Breast epithelium (tissue), 4 donors: ENCODE measurements around the gene CNGA4. TPM values are rescaled to one million over a fixed set of nuclear protein-coding genes. Genes with fewer than 3 reads are reported as not detected.

Source experiments
- DNase-seq, 2 donors: peaks; one replicate each; pipeline ENCODE4 v3.0.0-alpha.2; 2019; ENCODE audit warnings: low spot score in 2 of 2
- H3K27ac ChIP-seq, 2 donors: fragments of 200-600 bp; sonication (generic) in 1 of 2; one replicate each; pipeline ENCODE4 v1.5.1; 2016 to 2019; ENCODE audit warnings: mild to moderate bottlenecking in 1 of 2
- H3K27me3 ChIP-seq, 2 donors: fragments of 200-600 bp; sonication (generic) in 1 of 2; one replicate each; pipeline versions ENCODE4 v1.5.1 to v1.6.0; 2017 to 2019; ENCODE audit warnings: control low read depth in 1 of 2, mild to moderate bottlenecking in 1 of 2
- H3K36me3 ChIP-seq: fragments of 200-600 bp; one replicate; pipeline ENCODE4 v1.5.1; 2019
- H3K4me1 ChIP-seq, 2 donors: fragments of 200-600 bp; sonication (generic); one replicate each; pipeline ENCODE4 v1.5.1; 2016 to 2019; ENCODE audit warnings: control low read depth in 1 of 2
- H3K4me3 ChIP-seq, 3 donors: fragments of 200-600 bp; sonication (generic); 1 replicate in 2 of 3; 2 replicates in 1 of 3; pipeline ENCODE4 v1.5.1; 2016 to 2019; ENCODE audit warnings: mild to moderate bottlenecking in 3 of 3, moderate library complexity in 2 of 3
- H3K9me3 ChIP-seq, 2 donors: fragments of 200-600 bp; sonication (generic) in 1 of 2; one replicate each; pipeline ENCODE4 v1.5.1; 2016 to 2019; ENCODE audit warnings: control low read depth in 1 of 2
- POLR2A ChIP-seq: fragments of 450-650 bp; IDR thresholded peaks from one replicate; pipeline ENCODE4 v1.6.1; 2016; ENCODE audit warnings: antibody characterized with exemption, mild to moderate bottlenecking, moderate library complexity
- POLR2AphosphoS5 ChIP-seq, 3 donors: sonication (generic); formaldehyde crosslinking; IDR thresholded peaks; one replicate each; pipeline ENCODE4 v1.6.1; 2017; ENCODE audit warnings: antibody characterized with exemption in 3 of 3
- intact Hi-C: fragments of 100-400 bp; cut with DNase I; formaldehyde crosslinking; loops from one replicate; pipeline ENCODE4 v1.15.1; 2023; ENCODE audit warnings: low total_unique reads
- total RNA-seq, 3 donors: library from RNA; depleted of rRNA; stranded (reverse); fragments of >200 nt; gene quantifications; one replicate each; pipeline ENCODE4 v1.1.0, GENCODE V29; 2016
- TF ChIP-seq, protein P1 (sequence below), 3 donors: fragments of 450-650 bp; IDR thresholded peaks; one replicate each; pipeline ENCODE4 v1.5.1; 2016 to 2017; ENCODE audit warnings: antibody characterized with exemption in 3 of 3, mild to moderate bottlenecking in 3 of 3, moderate library complexity in 3 of 3

Gene CNGA4
- total RNA-seq, 3 donors from 2014 or later: 0.29 to 0.48 TPM; not detected in 1

DNA sequence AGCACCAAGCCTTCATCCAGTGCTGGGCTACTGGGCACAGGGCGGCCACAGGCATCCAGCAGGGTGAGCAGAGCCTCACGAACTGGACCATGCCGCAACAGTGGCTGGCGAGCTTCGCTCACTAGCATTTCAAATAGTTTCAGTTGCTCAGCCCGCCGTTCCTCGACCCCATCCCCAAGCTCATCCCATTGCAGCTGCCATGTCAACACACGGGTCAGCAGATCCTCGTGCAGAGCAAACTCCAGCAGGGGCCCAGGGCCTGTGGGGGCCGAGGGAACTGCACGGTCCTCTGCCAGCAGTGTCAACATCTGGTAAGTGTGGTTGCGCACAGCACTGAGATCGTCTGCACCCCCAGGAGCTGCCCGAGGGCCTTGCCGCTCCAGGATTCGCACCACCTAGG, 15.0 kb upstream of the CNGA4 start:
- no peak for TF ChIP-seq POLR2A
- no peak for TF ChIP-seq POLR2AphosphoS5 (IDR thresholded peaks at IDR 0.05)
- TF ChIP-seq, protein P1, sequence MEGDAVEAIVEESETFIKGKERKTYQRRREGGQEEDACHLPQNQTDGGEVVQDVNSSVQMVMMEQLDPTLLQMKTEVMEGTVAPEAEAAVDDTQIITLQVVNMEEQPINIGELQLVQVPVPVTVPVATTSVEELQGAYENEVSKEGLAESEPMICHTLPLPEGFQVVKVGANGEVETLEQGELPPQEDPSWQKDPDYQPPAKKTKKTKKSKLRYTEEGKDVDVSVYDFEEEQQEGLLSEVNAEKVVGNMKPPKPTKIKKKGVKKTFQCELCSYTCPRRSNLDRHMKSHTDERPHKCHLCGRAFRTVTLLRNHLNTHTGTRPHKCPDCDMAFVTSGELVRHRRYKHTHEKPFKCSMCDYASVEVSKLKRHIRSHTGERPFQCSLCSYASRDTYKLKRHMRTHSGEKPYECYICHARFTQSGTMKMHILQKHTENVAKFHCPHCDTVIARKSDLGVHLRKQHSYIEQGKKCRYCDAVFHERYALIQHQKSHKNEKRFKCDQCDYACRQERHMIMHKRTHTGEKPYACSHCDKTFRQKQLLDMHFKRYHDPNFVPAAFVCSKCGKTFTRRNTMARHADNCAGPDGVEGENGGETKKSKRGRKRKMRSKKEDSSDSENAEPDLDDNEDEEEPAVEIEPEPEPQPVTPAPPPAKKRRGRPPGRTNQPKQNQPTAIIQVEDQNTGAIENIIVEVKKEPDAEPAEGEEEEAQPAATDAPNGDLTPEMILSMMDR (IDR thresholded peaks at IDR 0.05): no peak

DNA sequence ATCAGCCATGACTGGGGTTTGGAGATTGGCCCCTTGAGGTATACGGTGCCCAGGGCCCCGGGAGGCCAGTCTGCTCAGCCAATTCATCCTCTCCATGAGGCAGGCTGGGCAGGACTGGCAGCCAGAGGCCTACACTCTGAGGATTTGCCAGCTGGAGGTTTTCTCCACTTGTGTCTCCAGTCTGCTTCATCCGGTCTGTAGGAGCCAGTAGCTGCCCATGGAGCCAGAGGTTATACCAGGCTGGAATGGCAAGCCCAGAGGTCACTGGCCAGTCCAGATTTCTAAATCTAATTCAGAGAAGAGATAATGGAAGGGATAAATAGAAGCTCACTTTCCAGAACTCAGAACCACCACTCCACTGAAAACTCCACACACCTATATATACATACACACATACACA, 14.5 kb upstream of the CNGA4 start:
- Histone ChIP-seq H3K27me3 (no peaks in the 10 kb centered on the region), H3K36me3 (no peaks in the 10 kb centered on the region), H3K4me3 (no peak overlapping the region), H3K27ac (no peak overlapping the region), H3K9me3 (no peaks in the 10 kb centered on the region), H3K4me1 (no peaks in the 10 kb centered on the region)
- intact Hi-C loops: loop anchor here (2.0 kb wide), 1 partner anchor 62 kb away; no protein-coding TSS in a partner anchor
- no peak for DNase-seq
- no peak for TF ChIP-seq POLR2AphosphoS5 (IDR thresholded peaks at IDR 0.05)
- no peak for TF ChIP-seq POLR2A
- TF ChIP-seq, protein P1 (IDR thresholded peaks at IDR 0.05): no peak

More for the DNA sequence above, 15.0 kb upstream of the CNGA4 start:
- Histone ChIP-seq H3K9me3 (no peaks in the 10 kb centered on the region), H3K4me3 (no peak overlapping the region), H3K4me1 (no peaks in the 10 kb centered on the region), H3K36me3 (no peaks in the 10 kb centered on the region), H3K27ac (no peak overlapping the region), H3K27me3 (no peaks in the 10 kb centered on the region)
- DNase-seq: no peak
- intact Hi-C loops: loop anchor here (2.0 kb wide), 1 partner anchor 63 kb away; no protein-coding TSS in a partner anchor

DNA sequence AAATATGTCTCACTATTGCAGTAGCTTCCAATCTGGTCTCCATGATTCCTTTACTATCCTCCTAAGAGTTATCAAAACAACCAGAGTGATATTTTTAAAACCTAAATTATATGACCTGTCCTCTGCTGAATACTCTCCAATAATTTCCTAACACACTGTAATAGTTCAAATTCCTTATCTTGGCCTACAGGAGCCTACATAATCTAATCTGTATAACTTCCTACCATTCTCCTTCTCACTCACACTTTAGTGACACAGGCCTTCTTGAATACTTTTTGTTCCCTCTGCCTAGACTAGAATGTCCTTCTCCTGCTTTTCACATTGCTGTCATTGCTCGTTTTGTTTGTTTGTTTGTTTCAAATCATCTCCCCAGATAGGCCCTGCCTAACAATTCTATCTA, 13.9 kb upstream of the CNGA4 start:
- Histone ChIP-seq H3K27ac (no peak overlapping the region), H3K9me3 (no peaks in the 10 kb centered on the region), H3K27me3 (no peaks in the 10 kb centered on the region), H3K4me3 (no peak overlapping the region), H3K36me3 (no peaks in the 10 kb centered on the region), H3K4me1 (no peaks in the 10 kb centered on the region)
- DNase-seq: no peak
- TF ChIP-seq POLR2AphosphoS5 (IDR thresholded peaks at IDR 0.05) (no peak), POLR2A (no peak)
- TF ChIP-seq, protein P1 (IDR thresholded peaks at IDR 0.05): no peak
- intact Hi-C loops: loop anchor here (2.0 kb wide), 1 partner anchor 62 kb away; no protein-coding TSS in a partner anchor

DNA sequence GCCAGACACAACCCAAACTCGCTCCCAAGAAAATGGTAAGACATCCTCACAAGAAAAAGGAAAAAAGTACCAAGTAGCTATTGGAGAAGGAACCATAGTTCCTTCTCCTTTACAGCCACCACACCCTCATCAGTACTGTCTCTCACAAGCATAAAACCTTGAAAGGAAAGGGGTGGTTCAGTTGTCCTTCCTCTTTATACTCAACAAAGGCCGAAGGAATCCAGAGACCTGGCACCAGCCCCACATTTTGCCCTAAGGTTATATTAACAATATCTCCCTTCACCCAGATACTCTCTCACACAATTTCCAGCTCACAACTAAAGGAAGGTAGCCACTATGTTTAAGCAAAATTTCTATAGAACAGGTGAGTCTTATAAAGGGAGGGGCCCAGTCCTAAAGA, 13.0 kb upstream of the CNGA4 start:
- intact Hi-C loops: loop anchor here (2.0 kb wide), 1 partner anchor 61 kb away; no protein-coding TSS in a partner anchor
- TF ChIP-seq, protein P1 (IDR thresholded peaks at IDR 0.05): no peak
- Histone ChIP-seq H3K27ac (peak overlapping the region; percentile 0 to 6), H3K4me1 (no peaks in the 10 kb centered on the region), H3K4me3 (no peak overlapping the region), H3K36me3 (no peaks in the 10 kb centered on the region), H3K9me3 (no peaks in the 10 kb centered on the region), H3K27me3 (no peaks in the 10 kb centered on the region)
- DNase-seq: no peak

DNA sequence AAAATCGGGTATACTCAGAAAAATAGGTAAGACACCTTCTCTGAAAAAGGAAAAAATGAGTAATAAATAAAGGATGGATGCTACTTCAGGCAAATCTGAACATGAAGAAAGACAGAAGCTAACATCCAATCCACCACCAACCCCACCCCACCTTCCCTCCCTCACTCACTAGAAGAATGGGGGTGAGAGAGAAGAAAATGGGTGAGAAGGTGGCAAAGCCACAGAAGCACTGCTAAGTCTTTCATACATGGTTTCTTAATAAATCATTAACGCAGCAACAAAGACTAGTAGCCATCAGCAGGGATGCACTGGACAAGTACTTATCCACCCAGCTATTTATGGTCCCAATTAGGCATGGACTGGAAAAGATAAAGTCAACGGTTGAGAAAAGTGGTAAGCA, 10.4 kb upstream of the CNGA4 start:
- no peaks in the 10 kb centered on the region for H3K9me3 ChIP-seq

More for the DNA sequence above, 10.4 kb upstream of the CNGA4 start:
- H3K4me3 ChIP-seq: no peak overlapping the region
- no peak for DNase-seq
- intact Hi-C loops: no loop called here
- no peak overlapping the region for H3K27ac ChIP-seq
- TF ChIP-seq, protein P1 (IDR thresholded peaks at IDR 0.05): no peak
- no peak for TF ChIP-seq POLR2AphosphoS5 (IDR thresholded peaks at IDR 0.05)
- TF ChIP-seq POLR2A: no peak
- no peaks in the 10 kb centered on the region for H3K27me3 ChIP-seq
- H3K4me1 ChIP-seq: no peaks in the 10 kb centered on the region
- no peaks in the 10 kb centered on the region for H3K36me3 ChIP-seq
